NT2/D1 (cell line): ENCODE data around the gene PPFIA1.

Source experiments
- SUZ12 ChIP-seq: IDR thresholded peaks from 2 replicates; pipeline ENCODE4 v1.6.1; 2011; ENCODE audit not compliant: insufficient read length, insufficient read depth; ENCODE audit errors: extremely low read depth
- YY1 ChIP-seq: IDR thresholded peaks from 2 replicates; pipeline ENCODE4 v1.6.1; 2011; ENCODE audit not compliant: insufficient read length, insufficient read depth
- ZNF274 ChIP-seq: IDR thresholded peaks from 2 replicates; pipeline ENCODE4 v1.6.1; 2011; ENCODE audit warnings: mild to moderate bottlenecking, low read depth, low read length

DNA sequence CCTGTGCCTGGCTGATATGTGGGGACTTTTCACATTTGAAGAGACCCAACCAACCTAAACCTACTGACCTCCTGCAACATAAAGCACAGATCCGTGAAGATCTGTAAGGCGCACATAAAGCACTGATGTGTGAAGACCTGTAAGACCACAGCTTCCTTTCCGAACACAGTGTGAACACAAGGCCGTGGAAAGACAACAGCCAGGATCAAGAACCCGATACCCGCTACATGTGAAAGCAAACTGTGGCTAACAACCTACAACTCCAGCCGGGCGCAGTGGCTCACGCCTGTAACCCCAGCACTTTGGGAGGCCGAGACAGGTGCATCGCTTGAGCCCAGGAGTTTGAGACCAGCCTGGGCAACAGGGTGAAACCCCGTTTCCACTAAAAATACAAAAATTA lies 17.6 kb upstream of the PPFIA1 start:
- TF ChIP-seq SUZ12 (no peak), ZNF274 (no peak), YY1 (no peak)
